Duodenal mucosa (tissue), 2 donors: Measurements from ENCODE around the gene SUPT7L.
"Not testable (repeated sequence)": the region's sequence is repeated elsewhere in the genome, so short reads cannot be mapped to it uniquely, and the experiment has no call there.

Experiments used
- H3K27ac ChIP-seq: one replicate; pipeline ENCODE4 v1.7.0; 2013; ENCODE audit warnings: low read depth, low read length
- H3K27me3 ChIP-seq, 2 donors: one replicate each; pipeline ENCODE4 v1.7.0; 2013; ENCODE audit warnings: low read length in 2 of 2, control low read depth in 1 of 2; ENCODE audit not compliant: insufficient read depth in 2 of 2, control insufficient read depth in 1 of 2
- H3K36me3 ChIP-seq, 2 donors: one replicate each; pipeline ENCODE4 v1.7.0; 2013; ENCODE audit warnings: low read length in 2 of 2, control low read depth in 1 of 2; ENCODE audit not compliant: insufficient read depth in 2 of 2, control insufficient read depth in 1 of 2
- H3K4me1 ChIP-seq, 2 donors: one replicate each; pipeline ENCODE4 v1.7.0; 2013; ENCODE audit warnings: low read length in 2 of 2, control low read depth in 1 of 2; ENCODE audit not compliant: insufficient read depth in 2 of 2, control insufficient read depth in 1 of 2
- H3K4me3 ChIP-seq, 2 donors: one replicate each; pipeline ENCODE4 v1.7.0; 2013; ENCODE audit warnings: low read length in 2 of 2, low read depth in 1 of 2
- H3K9ac ChIP-seq, 2 donors: one replicate each; pipeline ENCODE4 v1.7.0; 2013; ENCODE audit warnings: low read length in 2 of 2, low read depth in 1 of 2
- H3K9me3 ChIP-seq, 2 donors: one replicate each; pipeline ENCODE4 v1.7.0; 2013; ENCODE audit warnings: low read length in 2 of 2, control low read depth in 1 of 2; ENCODE audit not compliant: control insufficient read depth in 1 of 2

The SUPT7L gene

DNA sequence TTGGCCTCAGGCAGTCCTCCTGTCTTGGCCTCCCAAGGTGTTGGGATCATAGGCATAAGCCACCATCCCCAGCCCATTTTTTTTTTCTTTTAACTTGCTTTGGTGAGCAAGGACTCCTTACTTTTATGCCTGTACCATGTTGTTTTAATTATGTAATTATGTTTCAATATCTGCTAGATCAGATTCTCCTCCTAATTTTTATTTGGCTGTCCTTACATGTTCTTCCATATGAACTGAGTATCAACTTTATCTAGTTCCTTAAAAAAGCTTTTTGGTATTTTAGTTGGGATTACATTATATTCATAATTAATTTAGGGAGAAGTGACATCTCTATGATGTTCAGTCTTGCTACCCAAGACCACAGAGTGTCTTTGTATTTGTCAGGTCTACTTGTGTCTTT lies 18.2 kb downstream of the SUPT7L start:
- Histone ChIP-seq H3K9ac (no peak overlapping the region), H3K4me1 (no peaks in the 10 kb centered on the region)

GRCh38 chr2:27640722-27641245 lies 22.6 kb downstream of the SUPT7L start:
- Histone ChIP-seq H3K27me3 (no peaks in the 10 kb centered on the region), H3K4me3 (no peak overlapping the region), H3K9ac (no peak overlapping the region), H3K4me1 (no peaks in the 10 kb centered on the region), H3K36me3 (peaks cover 26 to 68% of the 10 kb centered on the region in 2 donors), H3K27ac (no peak overlapping the region), H3K9me3 (no peaks in the 10 kb centered on the region)

More for the DNA sequence above, 18.2 kb downstream of the SUPT7L start:
- Histone ChIP-seq H3K9me3 (no peaks in the 10 kb centered on the region), H3K36me3 (peaks cover 23 to 66% of the 10 kb centered on the region in 2 donors), H3K27me3 (no peaks in the 10 kb centered on the region), H3K27ac (no peak overlapping the region), H3K4me3 (no peak overlapping the region)

- Histone ChIP-seq H3K36me3 (peaks cover 32 to 79% of the 10 kb centered on the region in 2 donors), H3K4me3 (no peak overlapping the region), H3K27me3 (no peaks in the 10 kb centered on the region), H3K9me3 (no peaks in the 10 kb centered on the region), H3K27ac (no peak overlapping the region), H3K4me1 (no peaks in the 10 kb centered on the region), H3K9ac (no peak overlapping the region)
Measured at GRCh38 chr2:27638709-27639108, 24.7 kb downstream of the SUPT7L start.

DNA sequence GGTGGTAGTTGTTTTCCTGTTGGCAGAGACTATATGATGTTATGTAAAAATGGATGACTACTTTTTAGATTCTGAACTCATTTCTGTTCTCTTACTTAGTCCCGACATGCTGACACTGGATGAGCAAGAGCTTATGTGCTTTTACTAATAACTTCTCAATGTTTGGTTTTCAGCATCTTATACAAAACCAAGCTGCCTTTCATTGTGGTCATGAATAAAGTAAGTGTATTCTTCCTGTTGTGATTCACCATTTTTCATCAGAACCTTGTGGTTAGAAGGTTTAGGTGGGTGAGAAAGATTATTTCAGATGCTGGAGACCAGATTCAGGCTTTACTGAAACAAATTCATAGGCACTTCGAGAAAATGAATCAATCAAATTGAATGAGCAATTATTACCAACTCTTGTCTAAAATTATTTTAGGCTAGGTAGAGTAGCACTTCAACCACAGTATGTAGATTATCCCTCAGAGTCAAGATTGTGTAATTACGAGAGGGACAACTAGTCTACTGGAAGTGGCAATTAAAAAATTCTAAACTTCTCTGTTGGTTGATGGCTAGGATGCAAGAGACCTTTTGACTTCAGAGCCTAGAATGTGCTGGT lies 25.3 kb downstream of the SUPT7L start:
- Histone ChIP-seq H3K4me1 (no peaks in the 10 kb centered on the region), H3K9me3 (no peaks in the 10 kb centered on the region), H3K36me3 (peaks cover 32 to 78% of the 10 kb centered on the region in 2 donors), H3K27me3 (no peaks in the 10 kb centered on the region), H3K4me3 (no peak overlapping the region), H3K27ac (no peak overlapping the region), H3K9ac (no peak overlapping the region)

GRCh38 chr2:27636766-27637165 lies 26.6 kb downstream of the SUPT7L start:
- Histone ChIP-seq H3K4me1 (no peaks in the 10 kb centered on the region), H3K4me3 (no peak overlapping the region), H3K9ac (no peak overlapping the region), H3K27ac (no peak overlapping the region), H3K27me3 (no peaks in the 10 kb centered on the region), H3K36me3 (peaks cover 32 to 83% of the 10 kb centered on the region in 2 donors), H3K9me3 (no peaks in the 10 kb centered on the region)

- no peak overlapping the region for H3K27ac ChIP-seq
- H3K36me3 ChIP-seq, result peaks cover 24 to 76% of the 10 kb centered on the region in 2 donors
- peaks cover 7% of the 10 kb centered on the region in 2 donors for H3K4me1 ChIP-seq
- no peaks in the 10 kb centered on the region for H3K9me3 ChIP-seq
- no peak overlapping the region for H3K9ac ChIP-seq
- no peak overlapping the region for H3K4me3 ChIP-seq
- no peaks in the 10 kb centered on the region for H3K27me3 ChIP-seq
Measured at GRCh38 chr2:27634291-27634690, 29.1 kb downstream of the SUPT7L start.

DNA sequence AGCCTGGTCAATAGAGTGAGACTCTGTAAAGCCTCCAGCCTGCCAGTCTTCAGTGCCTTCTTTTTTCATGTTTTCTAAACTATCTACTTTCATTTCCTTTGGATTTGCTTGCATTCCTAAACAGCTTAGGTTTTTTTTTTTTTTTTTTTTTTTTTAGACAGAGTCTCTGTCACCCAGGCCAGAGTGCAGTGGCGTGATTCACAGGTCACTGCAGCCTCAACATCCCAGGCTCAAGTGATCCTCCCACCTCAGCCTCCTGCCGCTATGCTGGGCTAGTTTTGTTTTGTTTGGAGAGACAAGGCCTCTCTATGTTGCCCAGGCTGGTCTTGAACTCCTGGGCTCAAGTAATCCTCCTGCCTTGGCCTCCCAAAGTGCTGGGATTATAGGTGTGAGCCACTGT lies 33.2 kb downstream of the SUPT7L start:
- H3K9ac ChIP-seq, H3K9me3 ChIP-seq, H3K4me3 ChIP-seq, H3K27me3 ChIP-seq, H3K27ac ChIP-seq: not testable (repeated sequence)
- Histone ChIP-seq H3K36me3 (peaks cover 13 to 42% of the 10 kb centered on the region in 2 donors), H3K4me1 (peaks cover 13 to 14% of the 10 kb centered on the region in 2 donors)

DNA sequence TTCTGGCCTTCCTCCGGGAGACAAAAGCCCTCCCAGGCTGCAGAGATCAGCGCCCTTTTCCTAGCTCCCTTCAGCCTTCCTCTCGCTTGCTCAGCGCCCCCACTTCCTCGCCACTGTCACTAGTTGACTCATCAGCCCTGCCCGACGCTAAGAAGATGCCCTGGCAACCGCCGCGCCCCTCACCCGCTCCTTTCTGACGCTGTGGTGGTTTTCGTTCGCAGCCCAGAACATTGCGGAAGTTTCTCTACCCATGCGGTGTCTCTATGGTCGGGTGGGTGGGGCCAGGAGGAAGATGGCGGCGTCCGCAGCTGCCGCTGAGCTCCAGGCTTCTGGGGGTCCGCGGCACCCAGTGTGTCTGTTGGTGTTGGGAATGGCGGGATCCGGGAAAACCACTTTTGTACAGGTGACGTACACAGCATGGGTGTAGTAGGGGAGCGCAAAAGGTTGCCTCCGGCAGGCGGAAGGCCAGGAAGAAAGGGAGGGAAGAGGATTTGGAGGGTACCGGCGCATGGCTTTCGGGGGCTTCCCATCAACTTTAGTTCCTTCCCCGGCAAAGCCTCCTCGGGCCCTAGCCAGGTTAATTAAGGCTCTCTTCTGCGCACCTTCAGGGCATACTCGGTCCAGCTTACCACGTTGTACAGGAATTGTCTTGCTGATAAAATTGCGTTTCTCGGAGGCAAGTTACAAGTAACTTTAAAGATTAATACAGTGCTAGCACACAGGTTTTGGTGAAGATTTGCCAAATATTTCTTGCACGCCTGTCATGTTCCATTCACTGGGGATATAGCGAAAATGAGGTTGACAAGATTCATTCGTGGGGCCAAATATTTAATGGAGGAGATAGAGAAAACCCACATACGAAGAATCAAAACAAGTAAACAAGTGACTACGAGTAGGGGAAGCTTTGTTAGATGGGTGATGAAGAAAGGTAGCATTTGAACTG lies 34.4 kb downstream of the SUPT7L start, which contains the start of the genes CCDC121 and GPN1:
CCDC121 (minus strand) TSS at position 246 of the 943 bp plus-strand sequence. CDS start 1,213 bp downstream, outside the sequence.
GPN1 (plus strand) TSS at position 284 of the 943 bp plus-strand sequence; CDS start at position 293, 9 bp downstream.
- Histone ChIP-seq H3K36me3 (peaks cover 5 to 31% of the 10 kb centered on the region in 2 donors), H3K9me3 (no peaks in the 10 kb centered on the region), H3K4me1 (peaks cover 13 to 14% of the 10 kb centered on the region in 2 donors), H3K9ac (peak within 1 kb of the TSS; percentile 94 to 99), H3K27ac (no peak within 1 kb of the TSS), H3K4me3 (peak within 1 kb of the TSS; percentile 92 to 93), H3K27me3 (no peaks in the 10 kb centered on the region)

DNA sequence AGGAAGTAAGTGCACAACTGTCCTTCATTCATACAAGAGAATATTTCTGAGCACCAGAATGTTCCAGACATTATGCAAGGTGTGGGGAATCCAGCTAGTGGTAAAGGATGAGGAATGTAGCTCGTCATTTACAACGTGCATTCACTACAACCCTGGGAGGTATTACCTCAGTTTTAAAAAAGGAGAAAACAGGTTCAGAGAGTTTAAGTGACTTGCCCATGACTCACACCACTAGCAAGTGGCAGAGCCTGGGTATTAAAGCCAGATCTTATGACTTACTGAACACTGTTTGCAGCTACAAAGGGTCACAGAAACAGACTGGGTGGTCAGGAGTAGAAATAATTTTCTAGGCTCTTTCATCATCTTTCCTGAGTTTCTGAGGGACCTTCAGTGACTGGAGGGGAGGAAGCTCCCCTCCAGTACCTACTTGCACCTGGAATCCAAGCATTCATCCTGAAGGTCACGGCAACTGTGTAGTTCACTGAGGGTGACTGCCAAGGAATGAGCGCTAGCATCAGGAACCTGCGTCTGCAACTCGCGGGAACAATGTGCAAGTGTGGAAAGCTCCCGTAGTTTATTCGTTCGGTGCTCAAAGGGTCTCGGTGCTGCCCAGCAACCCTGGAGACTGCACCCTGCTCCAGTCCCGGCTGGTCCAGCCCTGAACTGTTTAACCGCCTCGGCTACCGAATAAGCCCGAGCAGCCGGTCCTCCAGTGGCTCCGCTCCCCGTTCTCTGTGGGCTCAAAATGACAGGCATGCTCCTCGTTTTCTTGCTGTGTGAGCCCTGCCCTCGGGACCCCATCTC lies 35.2 kb downstream of the SUPT7L start:
- H3K27me3 ChIP-seq, result no peaks in the 10 kb centered on the region
- H3K9me3 ChIP-seq, result no peaks in the 10 kb centered on the region
- peaks cover 13 to 14% of the 10 kb centered on the region in 2 donors for H3K4me1 ChIP-seq
- H3K36me3 ChIP-seq, result peaks cover 11 to 28% of the 10 kb centered on the region in 2 donors
- H3K4me3 ChIP-seq, result peak overlapping the region; percentile 92 to 93
- H3K9ac ChIP-seq, result peak overlapping the region; percentile 94 to 99
- no peak overlapping the region for H3K27ac ChIP-seq
